IPS-15b (cell line): ENCODE results near the gene STX8.
A peak's percentile ranks its signal among the peaks of the same experiment; 100 is the strongest.
"Not testable (repeated sequence)": the region's sequence is repeated elsewhere in the genome, so short reads cannot be mapped to it uniquely, and the experiment has no call there.

Experiments
- H3K27me3 ChIP-seq: one replicate; pipeline ENCODE4 v1.6.1; 2013; ENCODE audit warnings: low read length; ENCODE audit not compliant: control insufficient read depth, insufficient read depth
- H3K36me3 ChIP-seq: one replicate; pipeline ENCODE4 v1.6.1; 2013; ENCODE audit warnings: low read length; ENCODE audit not compliant: control insufficient read depth, insufficient read depth
- H3K4me1 ChIP-seq: one replicate; pipeline ENCODE4 v1.6.1; 2013; ENCODE audit warnings: mild to moderate bottlenecking, low read length; ENCODE audit not compliant: control insufficient read depth, insufficient read depth
- H3K4me3 ChIP-seq: one replicate; pipeline ENCODE4 v1.5.1; 2013; ENCODE audit warnings: low read depth, low read length
- H3K9ac ChIP-seq: one replicate; pipeline ENCODE4 v1.6.1; 2013; ENCODE audit warnings: low read depth, mild to moderate bottlenecking, low read length
- H3K9me3 ChIP-seq: one replicate; pipeline ENCODE4 v1.6.1; 2013; ENCODE audit warnings: mild to moderate bottlenecking, low read length; ENCODE audit not compliant: control insufficient read depth, insufficient read depth

Gene STX8

GRCh38 chr17:9350080-9350479 lies 225.5 kb downstream of the STX8 start:
- Histone ChIP-seq H3K9ac (no peak overlapping the region), H3K36me3 (no peaks in the 10 kb centered on the region), H3K4me3 (no peak overlapping the region), H3K27me3 (no peaks in the 10 kb centered on the region), H3K4me1 (no peaks in the 10 kb centered on the region), H3K9me3 (no peaks in the 10 kb centered on the region)

GRCh38 chr17:9346296-9346926 lies 229.2 kb downstream of the STX8 start:
- Histone ChIP-seq H3K9ac (no peak overlapping the region), H3K4me1 (peaks cover 4% of the 10 kb centered on the region), H3K27me3 (no peaks in the 10 kb centered on the region), H3K36me3 (no peaks in the 10 kb centered on the region), H3K4me3 (no peak overlapping the region), H3K9me3 (no peaks in the 10 kb centered on the region)

- H3K4me3 ChIP-seq: no peak overlapping the region
- peaks cover 4% of the 10 kb centered on the region for H3K4me1 ChIP-seq
- no peaks in the 10 kb centered on the region for H3K27me3 ChIP-seq
- no peaks in the 10 kb centered on the region for H3K36me3 ChIP-seq
- no peak overlapping the region for H3K9ac ChIP-seq
- no peaks in the 10 kb centered on the region for H3K9me3 ChIP-seq
Observed at GRCh38 chr17:9343516-9343915, 232.1 kb downstream of the STX8 start.

GRCh38 chr17:9342225-9342624 lies 233.4 kb downstream of the STX8 start:
- Histone ChIP-seq H3K9ac (no peak overlapping the region), H3K27me3 (no peaks in the 10 kb centered on the region), H3K4me1 (peaks cover 4% of the 10 kb centered on the region), H3K36me3 (no peaks in the 10 kb centered on the region), H3K9me3 (no peaks in the 10 kb centered on the region), H3K4me3 (no peak overlapping the region)

- Histone ChIP-seq H3K9ac (no peak overlapping the region), H3K27me3 (no peaks in the 10 kb centered on the region), H3K36me3 (no peaks in the 10 kb centered on the region), H3K4me3 (no peak overlapping the region), H3K4me1 (peaks cover 4% of the 10 kb centered on the region), H3K9me3 (peaks cover 3% of the 10 kb centered on the region)
Observed at GRCh38 chr17:9339958-9340357, 235.7 kb downstream of the STX8 start.

GRCh38 chr17:9339482-9339881 lies 236.1 kb downstream of the STX8 start:
- H3K27me3 ChIP-seq, H3K4me1 ChIP-seq, H3K36me3 ChIP-seq, H3K9ac ChIP-seq, H3K4me3 ChIP-seq, H3K9me3 ChIP-seq: not testable (repeated sequence)

GRCh38 chr17:9336817-9337216 lies 238.8 kb downstream of the STX8 start:
- no peak overlapping the region for H3K4me3 ChIP-seq
- H3K9ac ChIP-seq: no peak overlapping the region
- no peaks in the 10 kb centered on the region for H3K36me3 ChIP-seq
- H3K9me3 ChIP-seq: peaks cover 4% of the 10 kb centered on the region
- H3K4me1 ChIP-seq: peaks cover 4% of the 10 kb centered on the region
- no peaks in the 10 kb centered on the region for H3K27me3 ChIP-seq

GRCh38 chr17:9334536-9335446 lies 240.8 kb downstream of the STX8 start:
- H3K36me3 ChIP-seq: no peaks in the 10 kb centered on the region
- no peaks in the 10 kb centered on the region for H3K27me3 ChIP-seq
- no peak overlapping the region for H3K4me3 ChIP-seq
- no peak overlapping the region for H3K9ac ChIP-seq
- peaks cover 4% of the 10 kb centered on the region for H3K9me3 ChIP-seq
- peaks cover 17% of the 10 kb centered on the region for H3K4me1 ChIP-seq

- H3K27me3 ChIP-seq: peaks cover 7% of the 10 kb centered on the region
- H3K4me3 ChIP-seq: no peak overlapping the region
- H3K36me3 ChIP-seq: no peaks in the 10 kb centered on the region
- no peak overlapping the region for H3K9ac ChIP-seq
- peaks cover 24% of the 10 kb centered on the region for H3K4me1 ChIP-seq
- peaks cover 4% of the 10 kb centered on the region for H3K9me3 ChIP-seq
Observed at GRCh38 chr17:9332132-9332494, 243.5 kb downstream of the STX8 start.

GRCh38 chr17:9331279-9332131 lies 244.1 kb downstream of the STX8 start:
- Histone ChIP-seq H3K4me3 (peak overlapping the region; percentile 24), H3K4me1 (peaks cover 24% of the 10 kb centered on the region)

GRCh38 chr17:9330611-9331271 lies 244.9 kb downstream of the STX8 start:
- Histone ChIP-seq H3K27me3 (peaks cover 7% of the 10 kb centered on the region), H3K9ac (no peak overlapping the region), H3K9me3 (peaks cover 4% of the 10 kb centered on the region), H3K4me1 (peaks cover 24% of the 10 kb centered on the region), H3K4me3 (peak overlapping the region; percentile 32), H3K36me3 (no peaks in the 10 kb centered on the region)

More at GRCh38 chr17:9331279-9332131, 244.1 kb downstream of the STX8 start:
- H3K9ac ChIP-seq: no peak overlapping the region
- H3K27me3 ChIP-seq: peaks cover 7% of the 10 kb centered on the region
- H3K36me3 ChIP-seq: no peaks in the 10 kb centered on the region
- H3K9me3 ChIP-seq: peaks cover 4% of the 10 kb centered on the region
